SU-DHL-6 (cell line): ENCODE results near the gene PCDHGB3.

Experiments
- CTCF ChIP-seq: fragments of 200-600 bp; sonication (generic); IDR thresholded peaks from one replicate; pipeline ENCODE4 v1.5.1; 2017; ENCODE audit warnings: antibody characterized with exemption, mild to moderate bottlenecking, low read length, moderate library complexity; ENCODE audit not compliant: insufficient read depth, poor library complexity, severe bottlenecking
- EZH2phosphoT487 ChIP-seq: fragments of 200-600 bp; sonication (generic), shearing (Covaris generic); conservative IDR thresholded peaks from 2 replicates; pipeline ENCODE4 v1.6.1; 2018; ENCODE audit warnings: mild to moderate bottlenecking, antibody characterized with exemption, low read length, moderate library complexity, mixed read lengths

- TF ChIP-seq CTCF (no peak), EZH2phosphoT487 (no peak)
These were observed 4.6 kb downstream of the PCDHGB3 start for GRCh38 chr5:141374627-141375026.
